ENCODE data around the gene ADAMTS17.

DNA sequence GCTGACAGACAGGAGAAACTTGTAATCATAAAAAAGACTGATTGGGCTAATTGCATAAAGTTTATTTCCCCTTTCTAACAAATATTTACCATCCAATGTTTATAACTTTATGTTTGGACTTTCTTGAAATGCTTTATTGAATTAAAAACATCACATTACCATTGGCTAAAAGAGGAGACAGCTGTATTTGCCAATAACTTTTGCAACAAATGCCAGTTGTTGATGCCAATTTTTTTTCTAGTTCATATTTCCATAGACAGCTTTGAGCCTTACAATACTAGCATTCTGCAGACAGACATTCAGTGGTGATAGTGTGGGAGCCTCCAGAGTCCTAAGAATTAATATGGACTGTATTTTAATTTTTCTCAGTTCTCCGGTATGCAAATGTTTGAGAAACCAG, 198.4 kb downstream of the ADAMTS17 start:
- TF ChIP-seq, protein P1, sequence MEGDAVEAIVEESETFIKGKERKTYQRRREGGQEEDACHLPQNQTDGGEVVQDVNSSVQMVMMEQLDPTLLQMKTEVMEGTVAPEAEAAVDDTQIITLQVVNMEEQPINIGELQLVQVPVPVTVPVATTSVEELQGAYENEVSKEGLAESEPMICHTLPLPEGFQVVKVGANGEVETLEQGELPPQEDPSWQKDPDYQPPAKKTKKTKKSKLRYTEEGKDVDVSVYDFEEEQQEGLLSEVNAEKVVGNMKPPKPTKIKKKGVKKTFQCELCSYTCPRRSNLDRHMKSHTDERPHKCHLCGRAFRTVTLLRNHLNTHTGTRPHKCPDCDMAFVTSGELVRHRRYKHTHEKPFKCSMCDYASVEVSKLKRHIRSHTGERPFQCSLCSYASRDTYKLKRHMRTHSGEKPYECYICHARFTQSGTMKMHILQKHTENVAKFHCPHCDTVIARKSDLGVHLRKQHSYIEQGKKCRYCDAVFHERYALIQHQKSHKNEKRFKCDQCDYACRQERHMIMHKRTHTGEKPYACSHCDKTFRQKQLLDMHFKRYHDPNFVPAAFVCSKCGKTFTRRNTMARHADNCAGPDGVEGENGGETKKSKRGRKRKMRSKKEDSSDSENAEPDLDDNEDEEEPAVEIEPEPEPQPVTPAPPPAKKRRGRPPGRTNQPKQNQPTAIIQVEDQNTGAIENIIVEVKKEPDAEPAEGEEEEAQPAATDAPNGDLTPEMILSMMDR (IDR thresholded peaks at IDR 0.05) = no peak
- TF ChIP-seq POLR2A (IDR thresholded peaks at IDR 0.05) = no peak

Data from heart left ventricle (tissue), 13 donors.